Fibroblast of skin of abdomen (primary cell): ENCODE results near the gene ASPSCR1.
A peak's percentile ranks its signal among the peaks of the same experiment; 100 is the strongest.

Experiments
- DNase-seq: peaks from one replicate; pipeline ENCODE4 v3.0.0-alpha.2; 2013

ASPSCR1 gene

DNA sequence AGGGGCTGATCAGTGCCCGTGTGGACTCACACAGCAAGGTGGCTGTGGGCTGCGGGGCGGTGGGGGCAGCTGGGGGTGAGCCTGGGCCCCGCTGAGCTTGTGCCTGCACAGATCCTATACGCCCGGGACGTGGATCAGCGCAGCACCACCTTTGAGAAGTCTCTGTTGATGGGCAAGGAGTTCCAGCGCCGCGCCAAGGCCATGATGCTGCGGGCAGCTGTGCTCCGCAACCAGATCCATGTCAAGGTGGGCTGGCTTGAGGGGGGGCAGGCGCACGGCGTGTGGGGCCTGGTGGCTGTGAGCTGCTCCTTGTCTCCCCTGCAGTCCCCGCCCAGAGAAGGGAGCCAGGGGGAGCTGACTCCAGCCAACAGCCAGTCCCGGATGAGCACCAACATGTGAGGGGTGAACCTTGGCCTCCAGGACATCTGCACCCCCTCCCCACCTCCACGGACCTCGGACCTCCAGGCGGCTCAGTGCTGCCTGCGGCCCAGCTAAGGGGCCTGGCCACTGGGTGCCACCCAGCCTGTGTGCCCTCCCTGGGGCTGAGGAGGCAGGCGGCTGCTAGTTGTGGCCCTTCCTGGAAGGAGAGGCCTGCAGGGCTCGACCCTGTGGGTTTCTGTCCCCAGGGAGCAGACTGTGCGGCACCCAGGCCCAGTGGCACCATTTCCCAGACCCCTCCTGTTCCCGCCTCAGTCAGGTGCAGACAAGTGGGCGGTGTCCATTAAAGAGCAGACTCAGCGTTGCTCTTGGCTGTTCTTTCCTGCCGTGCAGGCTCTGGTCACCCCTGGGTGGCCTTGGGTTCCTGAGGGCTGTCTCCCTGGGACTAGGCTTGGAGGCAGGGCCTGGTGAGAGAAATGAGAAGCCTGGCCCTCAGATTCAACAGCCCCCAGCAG lies 79.5 kb downstream of the ASPSCR1 start:
- no peak for DNase-seq

DNA sequence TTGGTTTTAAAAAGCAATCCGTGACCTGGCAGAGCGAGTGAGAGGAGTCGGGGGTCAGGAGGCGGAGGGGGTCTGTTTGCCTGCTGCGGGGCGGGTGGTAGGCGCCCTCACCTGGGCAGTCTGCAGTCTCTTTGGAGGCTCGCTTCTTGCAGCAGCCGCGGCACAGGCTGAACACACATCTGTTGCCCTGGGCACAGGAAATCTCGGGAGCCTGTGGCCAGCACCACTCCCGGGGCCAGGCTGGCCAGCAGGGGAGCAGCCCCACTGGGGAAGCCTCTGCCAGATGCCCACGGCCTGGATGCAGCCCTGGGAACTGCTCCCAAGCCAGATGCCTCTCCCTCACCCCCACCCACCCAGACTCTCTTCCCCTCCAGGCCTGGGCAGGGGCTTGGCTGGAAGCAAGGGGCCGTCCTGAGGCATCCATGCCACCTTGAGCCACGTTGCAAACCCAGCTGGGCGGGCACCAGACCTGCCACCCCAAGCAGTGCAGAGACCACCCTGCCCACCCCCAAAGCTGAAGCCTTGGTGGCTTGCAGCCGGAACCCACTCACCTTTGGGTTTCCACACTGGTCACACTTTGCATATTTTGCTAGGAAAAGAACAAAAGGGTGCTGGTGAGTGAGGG lies 80.9 kb downstream of the ASPSCR1 start:
- DNase-seq = no peak

- DNase-seq = no peak
These were observed 81.4 kb downstream of the ASPSCR1 start for GRCh38 chr17:82058855-82059249.

DNA sequence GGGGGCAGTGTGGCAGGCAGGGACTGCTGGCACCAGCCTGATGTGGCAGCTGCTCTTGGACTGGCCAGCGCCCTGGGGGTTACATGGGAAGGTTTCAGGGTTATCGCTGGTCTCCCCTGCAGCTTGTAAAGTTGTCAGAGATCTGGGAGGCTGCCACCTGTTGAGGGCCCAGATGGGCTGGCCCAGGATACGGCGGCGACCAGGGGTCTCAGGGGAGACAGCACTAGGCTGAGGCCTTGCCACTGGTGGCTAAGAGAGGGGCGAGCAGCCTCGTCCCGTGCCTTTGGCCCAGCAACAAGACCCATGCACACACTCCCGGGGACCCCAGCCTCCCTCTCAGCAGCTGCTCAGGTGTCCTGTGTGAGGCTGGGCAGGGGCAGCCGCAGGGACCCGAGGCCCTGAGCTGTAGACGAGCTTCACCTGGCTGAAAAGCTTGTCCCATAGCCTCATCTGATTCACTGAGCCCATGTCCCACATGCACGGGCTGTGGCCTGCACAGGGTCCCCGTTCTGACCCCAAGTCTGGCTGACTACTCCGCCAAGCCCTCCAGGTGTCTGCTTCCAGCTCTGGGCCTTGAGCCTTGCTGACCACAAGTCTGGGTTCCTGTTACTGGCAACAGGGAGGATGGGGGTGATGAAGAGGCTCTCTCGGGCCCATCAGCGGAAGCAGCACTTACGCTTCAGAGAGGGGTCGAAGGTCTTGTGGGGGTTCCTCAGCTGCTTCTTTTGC lies 82.0 kb downstream of the ASPSCR1 start:
- DNase-seq = no peak

DNA sequence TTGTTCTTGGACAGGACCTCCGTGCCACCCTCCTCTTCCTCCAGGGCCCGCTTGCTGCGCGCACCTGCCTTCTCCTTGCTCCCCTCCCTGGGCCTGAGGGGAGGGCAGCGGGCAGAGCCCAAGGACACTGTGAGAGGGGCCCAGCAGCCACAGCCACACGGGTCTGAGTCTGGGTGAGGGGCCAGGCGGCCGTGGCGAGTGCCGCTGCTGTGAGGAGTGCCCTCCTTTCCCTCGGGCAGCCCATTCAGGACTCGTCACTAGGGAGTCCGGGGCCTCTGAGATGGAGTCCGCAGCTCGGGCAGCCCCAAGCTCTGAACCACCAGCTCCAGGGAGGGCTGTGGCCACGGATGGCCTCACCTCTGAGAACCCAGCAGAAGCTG lies 82.6 kb downstream of the ASPSCR1 start:
- no peak for DNase-seq

DNA sequence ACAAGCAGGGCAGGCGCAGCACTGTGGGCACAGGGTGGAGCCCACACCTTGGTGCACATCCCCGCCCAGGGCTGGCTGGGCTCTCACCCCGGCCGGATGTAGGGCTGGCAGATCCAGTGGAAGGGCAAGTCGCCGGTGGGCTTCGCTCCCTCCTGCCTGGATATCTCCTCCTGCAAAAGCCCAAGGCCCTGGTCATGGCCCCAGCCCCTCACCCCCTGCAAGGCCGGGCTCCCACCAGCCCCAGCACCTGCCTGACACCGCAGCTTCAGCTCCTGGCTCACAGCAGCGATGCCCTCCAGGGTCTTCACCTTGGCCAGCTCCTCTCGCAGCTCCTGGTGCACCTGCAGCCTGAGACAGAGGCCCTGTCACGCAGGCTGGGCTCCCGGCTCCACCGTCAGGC lies 83.2 kb downstream of the ASPSCR1 start:
- DNase-seq = no peak

- DNase-seq = no peak
These were observed 83.9 kb downstream of the ASPSCR1 start for GRCh38 chr17:82061047-82061925.

GRCh38 chr17:82062076-82062983 lies 84.9 kb downstream of the ASPSCR1 start:
- DNase-seq = no peak

DNA sequence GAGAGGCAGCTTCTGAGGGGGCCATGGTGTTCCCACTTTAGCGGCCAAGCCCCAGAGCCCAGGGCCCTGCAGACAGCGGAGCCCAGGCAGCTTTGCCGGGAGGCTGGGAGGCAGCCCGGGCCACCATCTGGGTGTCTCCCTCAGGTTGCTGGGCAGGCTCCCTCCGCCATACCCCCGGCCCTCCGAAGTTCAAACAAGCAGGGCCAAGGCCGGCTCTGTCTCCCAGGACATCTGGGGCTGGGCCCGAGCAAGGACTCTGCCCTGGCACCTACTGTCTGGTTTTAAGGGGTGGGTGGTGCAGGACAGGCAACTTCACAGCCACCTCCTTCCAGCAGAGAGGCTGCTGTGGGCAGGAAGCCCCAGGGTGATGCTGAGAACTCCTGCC lies 85.5 kb downstream of the ASPSCR1 start:
- no peak for DNase-seq

DNA sequence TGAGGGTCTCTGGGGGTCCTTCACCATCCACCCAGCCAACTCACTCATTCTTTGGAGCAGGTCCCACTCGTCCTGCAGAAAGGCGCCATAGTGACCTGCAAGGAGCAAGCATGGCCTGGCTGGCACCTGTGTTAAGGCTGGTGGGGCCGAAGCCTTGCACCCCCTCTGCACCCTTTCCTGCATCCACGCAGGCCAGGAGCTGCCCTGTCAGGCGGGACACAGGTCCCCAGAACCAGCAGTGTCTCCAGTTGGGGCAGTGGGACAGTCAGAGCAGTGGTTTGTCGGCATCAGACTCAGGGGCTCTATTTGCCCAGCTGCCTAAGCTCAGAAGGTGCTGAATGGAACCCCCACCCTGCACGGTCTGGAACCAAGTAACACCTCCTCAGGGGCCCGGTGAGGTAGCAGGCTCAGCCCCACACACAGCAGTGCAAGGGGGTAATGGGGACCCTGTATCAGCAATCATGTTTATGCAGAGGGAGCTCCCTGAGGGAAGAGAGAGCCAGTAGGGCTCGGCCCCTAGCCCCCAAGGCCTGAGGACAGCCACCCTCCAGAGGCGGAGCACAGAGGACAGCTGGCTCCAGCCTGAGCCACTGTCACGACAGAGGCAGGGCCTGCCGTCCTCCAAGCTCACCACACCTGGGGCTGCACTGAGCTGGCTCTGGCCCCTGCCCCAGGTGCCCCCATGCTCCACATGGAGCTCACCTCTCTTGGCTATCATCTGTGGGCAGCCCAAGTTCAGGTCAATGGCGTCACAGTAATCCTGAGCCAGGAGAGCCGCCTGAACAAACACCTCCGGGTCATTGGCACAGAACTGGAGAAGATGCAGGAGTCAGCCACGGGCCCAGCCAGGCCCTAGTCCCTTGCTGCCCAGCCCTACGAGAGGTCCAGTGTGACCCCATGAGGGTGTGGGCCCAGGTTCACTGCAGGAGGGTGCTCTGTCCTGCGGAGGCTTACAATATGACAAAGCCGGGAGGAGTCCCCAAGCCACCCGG lies 86.3 kb downstream of the ASPSCR1 start:
- DNase-seq = no peak

DNA sequence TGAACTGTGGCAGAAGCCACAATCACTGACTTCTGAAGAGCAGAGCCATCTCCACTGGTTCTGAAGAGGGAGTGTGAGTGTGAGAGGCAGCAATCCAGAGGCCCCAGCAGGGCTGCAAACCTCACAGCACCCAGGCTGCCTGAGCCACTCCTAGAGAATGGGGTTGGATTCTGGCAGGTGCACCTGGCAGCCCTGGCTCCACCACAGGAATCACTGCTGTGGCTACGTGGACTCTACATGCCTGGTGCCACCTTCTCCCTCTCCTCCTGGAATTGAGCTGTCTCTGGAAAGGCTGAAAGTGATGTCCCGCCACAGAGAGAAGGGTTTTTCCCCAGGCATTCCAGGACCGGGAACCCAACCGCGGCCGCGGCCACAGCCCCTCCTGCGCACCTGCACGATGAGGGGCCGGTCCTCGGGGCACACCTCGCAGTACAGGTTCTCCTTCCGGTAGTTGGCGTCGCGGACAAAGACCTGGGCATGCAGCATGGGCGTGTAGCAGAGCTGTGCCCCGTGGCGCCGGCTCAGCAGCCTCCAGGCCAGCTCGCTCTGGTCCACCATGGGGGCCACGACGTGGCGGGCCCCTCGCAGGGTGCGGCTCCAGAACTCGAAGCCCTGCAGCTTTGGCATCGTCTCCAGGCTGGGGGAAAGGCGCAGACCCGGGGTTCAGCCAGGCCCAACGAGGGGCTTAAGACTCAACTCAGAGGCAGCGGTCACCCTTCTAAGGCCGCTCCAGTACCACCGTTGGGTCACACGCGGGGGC lies 87.2 kb downstream of the ASPSCR1 start:
- no peak for DNase-seq

- no peak for DNase-seq
These were observed 87.8 kb downstream of the ASPSCR1 start for GRCh38 chr17:82065193-82065637.

- DNase-seq = peak; percentile 55
These were observed 88.3 kb downstream of the ASPSCR1 start, which contains the start of gene DUS1L for GRCh38 chr17:82065638-82066303. DUS1L (minus strand) TSS chr17:82065804; CDS start chr17:82065059, 745 bp downstream.
